Activated CD8-positive, alpha-beta T cell treated with anti-CD3 and anti-CD28 coated beads, Interleukin-2, amount 10 ng/mL, durations not matched to agents 7 days and 5 days (primary cell): ENCODE results near the gene AGPAT4. TPM values are rescaled to one million over a fixed set of nuclear protein-coding genes. Genes with fewer than 3 reads are reported as not detected.

Experiments used
- ATAC-seq: fragments of 150-1000 bp; cut with Tn5 transposase; one replicate; pipeline ENCODE4 v1.10.0; 2021; ENCODE audit warnings: moderate library complexity
- CTCF ChIA-PET: fragments of 350-600 bp; sonication (Branson Sonifier 250); formaldehyde crosslinking; loops from one replicate; lab custom pipeline; 2021; ENCODE audit warnings: antibody characterized with exemption; lab: Charles Lee
- POLR2A ChIA-PET: fragments of 350-600 bp; sonication (Branson Sonifier 250); formaldehyde crosslinking; loops from one replicate; lab custom pipeline; 2021; ENCODE audit warnings: antibody characterized with exemption; lab: Charles Lee
- DNase-seq: peaks from one replicate; pipeline ENCODE4 v3.0.0-alpha.2; 2020
- H3K27ac Mint-ChIP-seq: one replicate; pipeline ENCODE4 v1.8.0; 2021; ENCODE audit warnings: mild to moderate bottlenecking, mixed read lengths
- H3K27me3 Mint-ChIP-seq: one replicate; pipeline ENCODE4 v1.8.0; 2021; ENCODE audit warnings: low read depth, mixed read lengths
- H3K36me3 Mint-ChIP-seq: one replicate; pipeline ENCODE4 v1.8.0; 2021; ENCODE audit warnings: low read depth, mixed read lengths
- H3K4me1 Mint-ChIP-seq: one replicate; pipeline ENCODE4 v1.8.0; 2021; ENCODE audit warnings: low read depth, mixed read lengths
- H3K4me3 Mint-ChIP-seq: one replicate; pipeline ENCODE4 v1.8.0; 2021; ENCODE audit warnings: mild to moderate bottlenecking, mixed read lengths
- H3K9me3 Mint-ChIP-seq: one replicate; pipeline ENCODE4 v1.8.0; 2022; ENCODE audit warnings: mixed read lengths; ENCODE audit not compliant: insufficient read depth
- total RNA-seq, 2 experiments: library from RNA; stranded (reverse); gene quantifications; one replicate each; pipeline ENCODE4 v1.2.3, GENCODE V29; 2021

Gene AGPAT4
- total RNA-seq, 2 experiments from 2014 or later = 4.0 to 4.3 TPM

DNA sequence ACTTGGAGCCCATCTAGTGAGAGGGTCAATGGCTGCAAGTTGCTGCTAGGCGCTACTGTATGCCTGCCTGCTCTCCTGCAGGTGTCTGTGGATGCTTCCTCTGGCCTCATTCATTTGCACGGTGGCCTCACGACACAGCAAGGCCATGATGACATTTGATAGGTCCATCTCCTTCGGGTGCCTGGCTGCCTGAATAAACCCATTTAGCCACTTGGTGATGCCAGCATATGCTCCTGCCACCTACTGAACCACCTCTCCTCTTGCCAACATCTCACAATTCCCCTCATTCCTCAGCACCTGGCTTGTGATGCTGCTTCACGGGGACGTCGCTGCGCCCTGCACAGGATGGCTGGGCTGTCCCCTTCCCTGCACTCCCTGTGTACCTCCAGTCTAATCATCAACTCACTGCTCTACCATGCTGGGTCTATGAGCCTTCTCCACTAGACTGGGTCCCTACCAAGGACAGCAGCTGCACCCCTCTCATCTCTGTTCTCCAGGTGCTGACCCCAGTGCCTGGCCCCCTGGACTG, 51.1 kb downstream of the AGPAT4 start:
- ATAC-seq = no peak
- DNase-seq = no peak
- no peak overlapping the region for H3K27ac Mint-ChIP-seq
- ChIA-PET POLR2A (no interaction called here), CTCF (no interaction called here)
- peaks cover 37% of the 10 kb centered on the region for H3K4me1 Mint-ChIP-seq
- H3K27me3 Mint-ChIP-seq = no peaks in the 10 kb centered on the region
- H3K9me3 Mint-ChIP-seq = no peaks in the 10 kb centered on the region
- H3K36me3 Mint-ChIP-seq = peaks cover 9% of the 10 kb centered on the region
- no peak overlapping the region for H3K4me3 Mint-ChIP-seq

DNA sequence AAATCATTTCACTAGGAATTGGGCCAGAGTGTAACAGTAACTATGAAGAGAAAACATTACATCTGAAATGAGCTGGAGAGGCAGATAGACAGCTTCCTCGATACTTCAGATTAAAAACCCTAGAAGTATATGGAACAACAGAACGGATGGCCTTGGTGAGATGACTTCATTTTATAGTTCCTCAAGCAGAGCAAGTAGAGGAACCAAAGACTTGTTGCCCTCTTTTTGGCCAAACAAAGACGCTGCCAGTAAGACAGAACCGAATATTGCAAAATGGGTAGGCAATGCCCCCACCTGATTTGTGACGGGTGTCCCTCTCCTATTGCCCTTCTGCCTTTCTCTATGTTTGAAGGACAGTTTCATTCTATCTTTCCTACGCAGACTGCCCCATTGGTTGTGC, 53.5 kb downstream of the AGPAT4 start:
- Mint-ChIP-seq H3K9me3 (no peaks in the 10 kb centered on the region), H3K27ac (no peak overlapping the region), H3K4me1 (peaks cover 16% of the 10 kb centered on the region), H3K36me3 (peaks cover 9% of the 10 kb centered on the region), H3K27me3 (no peaks in the 10 kb centered on the region), H3K4me3 (no peak overlapping the region)
- POLR2A ChIA-PET = no interaction called here
- DNase-seq (no peak), ATAC-seq (no peak)
- CTCF ChIA-PET = interaction anchor here (1.1 kb wide), 1 partner anchor 40 kb away, joined by 3 read pairs; no protein-coding TSS in a partner anchor

DNA sequence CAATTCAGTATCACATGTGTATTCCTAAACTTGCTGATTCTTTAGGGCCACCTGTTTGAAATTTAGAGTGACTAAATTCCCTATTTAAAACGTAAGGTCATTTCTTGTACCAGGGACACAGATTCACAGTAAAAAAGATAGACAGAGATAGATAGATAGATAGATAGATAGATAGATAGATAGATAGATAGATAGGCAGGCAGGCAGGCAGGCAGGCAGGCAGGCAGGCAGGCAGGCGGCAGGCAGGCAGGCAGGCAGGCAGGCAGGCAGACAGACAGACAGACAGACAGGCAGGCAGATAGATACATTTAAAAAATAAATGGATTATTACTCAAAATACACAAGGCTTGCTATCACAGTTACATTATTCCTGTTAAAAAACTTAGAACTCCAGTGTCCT, 54.2 kb downstream of the AGPAT4 start:
- H3K27ac Mint-ChIP-seq = no peak overlapping the region
- DNase-seq (no peak), ATAC-seq (no peak)
- no peaks in the 10 kb centered on the region for H3K27me3 Mint-ChIP-seq
- ChIA-PET CTCF (interaction anchor here (1.1 kb wide), 1 partner anchor 41 kb away, joined by 3 read pairs; no protein-coding TSS in a partner anchor), POLR2A (no interaction called here)
- no peaks in the 10 kb centered on the region for H3K9me3 Mint-ChIP-seq
- no peak overlapping the region for H3K4me3 Mint-ChIP-seq
- H3K4me1 Mint-ChIP-seq = peaks cover 9% of the 10 kb centered on the region
- peaks cover 4% of the 10 kb centered on the region for H3K36me3 Mint-ChIP-seq

DNA sequence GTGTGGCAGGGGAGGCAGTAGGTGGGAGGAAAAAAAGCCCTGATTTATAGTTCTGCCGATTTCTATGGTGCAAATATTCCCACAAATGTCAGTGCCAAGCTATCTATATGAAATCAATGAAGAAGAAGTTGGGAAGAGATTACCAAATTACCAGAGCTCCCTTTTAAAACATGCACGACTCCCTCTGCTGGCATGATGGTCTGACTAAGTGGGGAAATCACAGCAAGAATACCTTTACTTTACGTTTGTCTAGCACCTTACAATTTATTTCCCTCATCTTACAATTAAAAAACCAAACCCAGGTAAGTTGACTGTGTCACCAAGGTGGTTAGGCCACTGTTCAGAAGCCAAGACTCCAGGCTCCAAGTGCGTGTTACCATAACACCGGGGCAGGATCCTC, 55.6 kb downstream of the AGPAT4 start:
- H3K4me1 Mint-ChIP-seq = no peaks in the 10 kb centered on the region
- ChIA-PET POLR2A (no interaction called here), CTCF (no interaction called here)
- H3K36me3 Mint-ChIP-seq = no peaks in the 10 kb centered on the region
- ATAC-seq (no peak), DNase-seq (no peak)
- no peak overlapping the region for H3K4me3 Mint-ChIP-seq
- H3K27ac Mint-ChIP-seq = no peak overlapping the region
- H3K27me3 Mint-ChIP-seq = no peaks in the 10 kb centered on the region
- H3K9me3 Mint-ChIP-seq = no peaks in the 10 kb centered on the region

DNA sequence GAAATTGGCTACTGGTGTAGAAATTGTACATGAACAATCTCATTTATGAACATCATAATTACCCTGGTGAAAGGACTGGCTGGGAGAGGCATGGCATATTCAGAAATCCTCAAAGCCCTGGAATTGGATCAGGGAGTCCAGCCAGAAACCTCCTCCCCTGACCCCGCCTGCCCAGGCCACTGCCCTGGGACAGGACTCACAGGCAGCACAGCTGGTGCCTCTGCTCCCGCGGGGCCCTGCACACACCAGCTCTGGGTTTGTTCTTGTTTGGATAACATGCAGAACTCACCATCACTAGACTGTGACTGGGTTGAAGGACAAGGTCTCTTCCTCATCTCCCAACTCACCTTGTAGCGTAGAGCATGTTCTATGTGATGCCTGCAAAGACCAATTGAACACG, 56.2 kb downstream of the AGPAT4 start:
- Mint-ChIP-seq H3K9me3 (peaks cover 2% of the 10 kb centered on the region), H3K27ac (no peak overlapping the region), H3K36me3 (no peaks in the 10 kb centered on the region), H3K27me3 (no peaks in the 10 kb centered on the region), H3K4me1 (no peaks in the 10 kb centered on the region), H3K4me3 (no peak overlapping the region)
- ATAC-seq (no peak), DNase-seq (no peak)
- ChIA-PET POLR2A (no interaction called here), CTCF (no interaction called here)

DNA sequence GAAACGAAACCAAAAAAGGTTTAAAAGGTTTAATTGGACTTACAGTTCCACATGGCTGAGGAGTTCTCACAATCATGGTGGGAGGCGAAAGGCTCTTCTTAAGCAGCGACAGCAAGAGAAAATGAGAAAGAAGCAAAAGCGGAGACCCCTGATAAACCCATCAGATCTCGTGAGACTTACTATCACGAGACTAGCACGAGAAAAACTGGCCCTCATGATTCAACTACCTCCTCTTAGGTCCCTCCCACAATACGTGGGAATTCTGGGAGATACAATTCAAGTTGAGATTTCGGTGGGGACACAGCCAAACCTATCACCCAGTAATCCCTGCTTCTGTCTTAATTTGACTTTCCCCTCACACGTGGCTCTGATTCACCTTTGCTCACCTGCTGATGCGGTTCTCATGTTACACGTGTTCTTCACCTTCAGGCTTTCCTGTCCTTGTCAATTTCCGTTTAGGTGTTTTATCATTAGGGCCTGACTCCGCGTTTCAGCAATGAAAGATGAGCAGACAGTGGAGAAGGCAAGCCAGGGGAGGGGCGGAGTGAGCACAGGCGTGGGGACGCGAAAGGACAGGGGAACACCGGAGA, 57.1 kb downstream of the AGPAT4 start:
- H3K4me3 Mint-ChIP-seq = no peak overlapping the region
- H3K4me1 Mint-ChIP-seq = no peaks in the 10 kb centered on the region
- ChIA-PET CTCF (no interaction called here), POLR2A (no interaction called here)
- H3K27me3 Mint-ChIP-seq = no peaks in the 10 kb centered on the region
- no peak for DNase-seq
- no peak for ATAC-seq
- no peak overlapping the region for H3K27ac Mint-ChIP-seq
- peaks cover 4% of the 10 kb centered on the region for H3K9me3 Mint-ChIP-seq
- H3K36me3 Mint-ChIP-seq = no peaks in the 10 kb centered on the region

DNA sequence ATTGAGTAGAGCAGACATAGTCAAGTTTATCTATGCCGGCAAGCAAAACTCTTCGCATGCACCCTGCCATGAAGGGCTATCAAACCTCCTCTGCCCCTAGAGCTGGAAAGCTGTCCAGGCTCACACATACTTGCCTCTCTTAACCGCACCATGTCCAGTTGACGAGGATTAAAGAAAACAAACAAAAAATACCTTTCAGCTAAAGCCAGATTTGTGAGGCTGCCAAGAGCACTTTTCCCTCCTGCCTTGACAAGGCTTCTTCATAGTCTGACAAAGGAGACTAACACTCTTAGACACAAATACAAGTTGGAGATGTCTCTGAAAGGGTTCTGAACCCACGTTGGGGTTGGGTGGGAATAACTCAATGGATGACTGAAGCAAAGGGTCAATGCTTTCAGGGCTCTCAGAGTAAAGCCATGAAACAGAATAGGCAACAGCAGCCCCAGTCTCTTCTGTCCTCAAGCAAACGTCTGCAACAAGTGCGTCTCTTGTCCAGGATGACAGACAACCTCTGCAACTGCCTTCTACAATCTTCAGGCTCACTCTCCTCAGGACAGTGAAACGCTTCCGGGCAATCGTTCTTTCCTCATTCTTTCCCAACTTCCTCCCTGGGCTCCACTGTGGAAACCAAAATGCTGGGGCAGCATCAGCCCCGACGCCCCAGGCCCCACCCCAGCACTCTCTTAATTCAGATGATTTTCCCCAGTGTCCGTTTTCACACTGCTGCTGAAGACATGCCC, 57.8 kb downstream of the AGPAT4 start:
- peaks cover 2% of the 10 kb centered on the region for H3K36me3 Mint-ChIP-seq
- no peak for ATAC-seq
- CTCF ChIA-PET = no interaction called here
- H3K9me3 Mint-ChIP-seq = peaks cover 7% of the 10 kb centered on the region
- no peak overlapping the region for H3K27ac Mint-ChIP-seq
- no peak for DNase-seq
- no peaks in the 10 kb centered on the region for H3K27me3 Mint-ChIP-seq
- POLR2A ChIA-PET = no interaction called here
- no peaks in the 10 kb centered on the region for H3K4me1 Mint-ChIP-seq
- H3K4me3 Mint-ChIP-seq = no peak overlapping the region

DNA sequence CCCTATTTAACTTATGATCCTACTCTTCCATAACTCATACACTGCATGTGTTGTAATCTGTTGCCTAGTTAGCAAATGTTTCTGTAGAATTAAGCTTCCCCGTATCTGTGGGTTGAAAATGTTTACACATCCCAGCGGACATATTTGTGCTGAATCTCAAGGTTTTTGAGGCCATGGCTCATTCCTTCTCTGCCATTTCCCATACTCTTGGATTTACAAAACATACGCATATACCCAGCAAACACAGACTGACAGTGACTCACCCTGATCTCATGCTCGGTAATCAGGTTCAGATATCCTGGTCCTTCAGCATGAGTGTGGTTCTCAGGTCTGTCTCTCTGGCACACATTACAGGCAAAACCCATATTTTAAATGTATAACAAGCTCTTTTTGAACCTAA, 58.7 kb downstream of the AGPAT4 start:
- Mint-ChIP-seq H3K27me3 (no peaks in the 10 kb centered on the region), H3K36me3 (peaks cover 2% of the 10 kb centered on the region), H3K4me1 (no peaks in the 10 kb centered on the region), H3K4me3 (no peak overlapping the region), H3K27ac (no peak overlapping the region), H3K9me3 (peaks cover 13% of the 10 kb centered on the region)
- ChIA-PET POLR2A (no interaction called here), CTCF (no interaction called here)
- DNase-seq (no peak), ATAC-seq (no peak)

DNA sequence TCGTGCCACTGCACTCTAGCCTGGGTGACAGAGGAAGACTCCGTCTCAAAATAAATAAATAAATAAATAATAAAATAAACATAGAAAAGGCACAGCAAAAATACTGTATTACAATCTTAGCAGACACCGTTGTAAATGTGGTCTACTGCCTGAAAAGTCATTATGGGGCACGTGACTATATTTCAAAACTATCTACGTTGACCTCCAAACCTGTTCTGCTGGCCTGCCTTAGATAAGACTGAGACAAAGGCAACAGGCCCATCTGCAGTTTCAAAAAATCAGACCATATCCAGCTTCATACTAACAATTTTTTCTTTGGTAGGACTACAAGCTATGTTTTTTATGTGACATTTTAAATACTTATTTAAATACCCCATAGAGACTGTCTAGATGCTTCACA, 59.1 kb downstream of the AGPAT4 start:
- POLR2A ChIA-PET = no interaction called here

DNA sequence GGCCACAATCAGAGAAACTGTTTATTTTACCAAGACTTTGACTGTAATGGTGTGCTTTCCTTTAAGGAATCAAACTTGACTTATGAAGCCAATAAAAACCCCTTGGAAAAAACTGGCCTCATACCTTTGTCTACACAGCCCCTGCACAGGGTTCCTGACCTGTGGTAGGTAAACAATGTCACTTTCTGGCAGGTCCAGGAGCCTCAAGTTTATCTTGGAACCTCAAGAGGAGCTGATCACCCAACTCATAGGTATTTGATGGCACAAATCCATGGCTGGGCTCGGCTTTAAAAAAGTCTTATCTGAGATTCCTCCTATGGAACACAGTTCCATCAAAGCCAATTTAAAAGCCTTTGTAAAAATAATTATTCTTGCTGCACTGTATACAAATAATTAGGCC, 61.0 kb downstream of the AGPAT4 start:
- Mint-ChIP-seq H3K27ac (no peak overlapping the region), H3K36me3 (peaks cover 2% of the 10 kb centered on the region), H3K9me3 (peaks cover 21% of the 10 kb centered on the region), H3K4me1 (no peaks in the 10 kb centered on the region), H3K4me3 (no peak overlapping the region), H3K27me3 (no peaks in the 10 kb centered on the region)
- POLR2A ChIA-PET = no interaction called here
- DNase-seq (no peak), ATAC-seq (no peak)
- CTCF ChIA-PET = no interaction called here

More for the DNA sequence above, 59.1 kb downstream of the AGPAT4 start:
- H3K36me3 Mint-ChIP-seq = peaks cover 2% of the 10 kb centered on the region
- H3K27me3 Mint-ChIP-seq = no peaks in the 10 kb centered on the region
- CTCF ChIA-PET = no interaction called here
- H3K4me3 Mint-ChIP-seq = no peak overlapping the region
- H3K9me3 Mint-ChIP-seq = peaks cover 17% of the 10 kb centered on the region
- H3K27ac Mint-ChIP-seq = no peak overlapping the region
- no peaks in the 10 kb centered on the region for H3K4me1 Mint-ChIP-seq
- ATAC-seq = no peak
- DNase-seq = no peak

DNA sequence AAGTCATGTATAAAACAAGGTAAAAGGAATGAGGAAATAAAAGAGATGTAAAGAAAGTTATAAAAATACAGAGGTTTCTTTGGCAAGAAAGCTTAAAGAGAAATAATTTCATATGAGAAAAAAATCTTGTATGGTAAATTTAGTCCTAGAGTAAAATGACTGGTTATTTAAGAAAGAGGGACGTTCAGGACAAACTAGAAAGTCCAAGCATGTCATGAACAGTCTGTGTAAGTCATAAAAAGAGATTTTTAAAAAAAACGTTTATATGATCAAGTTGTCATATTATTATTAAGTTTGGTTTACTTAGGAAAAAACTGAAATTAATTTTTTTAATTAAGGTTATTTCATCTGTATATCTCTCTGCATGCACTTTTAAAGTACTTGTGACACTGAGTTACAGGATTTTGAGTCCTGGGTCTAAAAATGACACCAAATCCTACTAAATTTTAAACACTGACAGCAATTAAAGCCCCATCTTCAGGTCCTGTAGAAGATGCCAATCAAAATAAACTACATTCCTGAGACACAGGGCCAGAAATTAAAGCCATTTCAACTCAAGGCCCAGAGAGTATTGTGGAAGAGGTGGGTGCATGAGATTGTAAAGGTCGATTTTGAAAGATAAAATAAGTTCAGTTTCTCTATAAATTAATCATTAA, 62.4 kb downstream of the AGPAT4 start:
- DNase-seq (no peak), ATAC-seq (no peak)
- Mint-ChIP-seq H3K4me3 (no peak overlapping the region), H3K27ac (no peak overlapping the region), H3K36me3 (peaks cover 2% of the 10 kb centered on the region), H3K27me3 (no peaks in the 10 kb centered on the region), H3K9me3 (peaks cover 21% of the 10 kb centered on the region), H3K4me1 (no peaks in the 10 kb centered on the region)
- ChIA-PET POLR2A (no interaction called here), CTCF (interaction anchor here (1.5 kb wide), 1 partner anchor 160 kb away, joined by 3 read pairs; no protein-coding TSS in a partner anchor)

DNA sequence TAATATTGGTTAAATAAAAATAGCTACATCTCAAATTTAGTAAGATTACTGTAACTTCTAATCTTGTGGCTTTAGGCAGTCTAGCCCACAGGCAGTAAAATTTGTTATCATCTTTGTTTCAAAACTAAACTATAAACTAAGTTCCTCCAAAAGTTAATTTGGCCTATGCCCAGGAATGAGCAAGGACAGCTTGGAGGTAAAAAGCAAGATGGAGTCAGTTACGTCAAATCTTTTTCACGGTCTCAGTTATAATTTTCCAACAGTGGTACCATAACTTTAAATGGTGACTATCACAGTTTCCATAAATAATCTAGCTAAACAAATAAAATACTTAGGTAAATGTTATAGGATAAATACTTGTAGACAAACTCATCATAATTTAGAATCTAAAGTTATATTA, 63.0 kb downstream of the AGPAT4 start:
- Mint-ChIP-seq H3K4me3 (no peak overlapping the region), H3K27me3 (no peaks in the 10 kb centered on the region), H3K4me1 (no peaks in the 10 kb centered on the region), H3K9me3 (peaks cover 21% of the 10 kb centered on the region), H3K36me3 (peaks cover 2% of the 10 kb centered on the region), H3K27ac (no peak overlapping the region)
- ATAC-seq = no peak
- POLR2A ChIA-PET = no interaction called here
- no peak for DNase-seq
- CTCF ChIA-PET = interaction anchor here (1.5 kb wide), 1 partner anchor 160 kb away, joined by 3 read pairs; no protein-coding TSS in a partner anchor
